ENCODE results near the gene FAM20C.

The FAM20C gene

GRCh38 chr7:300546-301290 lies 108.3 kb downstream of the FAM20C start:
- FAIRE-seq = peak; percentile 100
- DNase-seq (ENCODE audit: low spot score) = no peak

- DNase-seq (ENCODE audit: low spot score) (no peak), FAIRE-seq (no peak)
These were observed 109.1 kb downstream of the FAM20C start for GRCh38 chr7:301291-302053.

- DNase-seq (ENCODE audit: low spot score) (no peak), FAIRE-seq (peak; percentile 17)
These were observed 110.0 kb downstream of the FAM20C start for GRCh38 chr7:302054-302992.

GRCh38 chr7:303425-303824 lies 111.1 kb downstream of the FAM20C start:
- FAIRE-seq (no peak), DNase-seq (ENCODE audit: low spot score) (no peak)

GRCh38 chr7:303884-304573 lies 111.7 kb downstream of the FAM20C start:
- no peak for DNase-seq (ENCODE audit: low spot score)
- no peak for FAIRE-seq

GRCh38 chr7:304574-305409 lies 112.4 kb downstream of the FAM20C start:
- FAIRE-seq (peak; percentile 100), DNase-seq (ENCODE audit: low spot score) (no peak)

- FAIRE-seq = no peak
- no peak for DNase-seq (ENCODE audit: low spot score)
These were observed 113.2 kb downstream of the FAM20C start for GRCh38 chr7:305410-306151.

GRCh38 chr7:307970-308369 lies 115.6 kb downstream of the FAM20C start:
- FAIRE-seq (no peak), DNase-seq (ENCODE audit: low spot score) (no peak)

- DNase-seq (ENCODE audit: low spot score) = no peak
- no peak for FAIRE-seq
These were observed 117.3 kb downstream of the FAM20C start for GRCh38 chr7:309586-310228.
